GM12874 (cell line): ENCODE results near the gene LTB4R.

ENCODE experiments used
- TF ChIP-seq, protein P1 (sequence below): IDR thresholded peaks from 2 replicates; pipeline ENCODE4 v1.5.1; 2011; ENCODE audit warnings: low read depth, mild to moderate bottlenecking, control low read depth, low read length, moderate library complexity; ENCODE audit not compliant: insufficient read depth

LTB4R gene

DNA sequence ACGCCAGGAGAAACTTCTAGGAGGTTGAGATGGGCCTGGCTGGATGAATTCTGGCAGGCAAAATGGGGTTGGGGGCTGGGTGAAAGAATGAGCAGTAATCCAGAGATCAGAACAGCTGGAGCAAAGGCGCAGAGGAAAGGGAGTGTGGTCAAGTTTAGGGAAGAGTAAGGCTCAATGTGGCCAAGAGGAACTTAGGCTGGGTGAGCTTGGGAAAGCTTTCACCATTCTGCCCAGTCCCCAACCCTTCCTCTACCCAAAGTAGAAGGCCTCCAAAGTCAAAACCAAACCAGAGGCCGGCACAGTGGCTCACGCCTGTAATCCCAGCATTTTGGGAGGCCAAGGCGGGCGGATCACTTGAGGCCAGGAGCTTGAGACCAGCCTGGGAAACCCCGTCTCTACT lies 29.7 kb upstream of the LTB4R start:
- TF ChIP-seq, protein P1, sequence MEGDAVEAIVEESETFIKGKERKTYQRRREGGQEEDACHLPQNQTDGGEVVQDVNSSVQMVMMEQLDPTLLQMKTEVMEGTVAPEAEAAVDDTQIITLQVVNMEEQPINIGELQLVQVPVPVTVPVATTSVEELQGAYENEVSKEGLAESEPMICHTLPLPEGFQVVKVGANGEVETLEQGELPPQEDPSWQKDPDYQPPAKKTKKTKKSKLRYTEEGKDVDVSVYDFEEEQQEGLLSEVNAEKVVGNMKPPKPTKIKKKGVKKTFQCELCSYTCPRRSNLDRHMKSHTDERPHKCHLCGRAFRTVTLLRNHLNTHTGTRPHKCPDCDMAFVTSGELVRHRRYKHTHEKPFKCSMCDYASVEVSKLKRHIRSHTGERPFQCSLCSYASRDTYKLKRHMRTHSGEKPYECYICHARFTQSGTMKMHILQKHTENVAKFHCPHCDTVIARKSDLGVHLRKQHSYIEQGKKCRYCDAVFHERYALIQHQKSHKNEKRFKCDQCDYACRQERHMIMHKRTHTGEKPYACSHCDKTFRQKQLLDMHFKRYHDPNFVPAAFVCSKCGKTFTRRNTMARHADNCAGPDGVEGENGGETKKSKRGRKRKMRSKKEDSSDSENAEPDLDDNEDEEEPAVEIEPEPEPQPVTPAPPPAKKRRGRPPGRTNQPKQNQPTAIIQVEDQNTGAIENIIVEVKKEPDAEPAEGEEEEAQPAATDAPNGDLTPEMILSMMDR = no peak

DNA sequence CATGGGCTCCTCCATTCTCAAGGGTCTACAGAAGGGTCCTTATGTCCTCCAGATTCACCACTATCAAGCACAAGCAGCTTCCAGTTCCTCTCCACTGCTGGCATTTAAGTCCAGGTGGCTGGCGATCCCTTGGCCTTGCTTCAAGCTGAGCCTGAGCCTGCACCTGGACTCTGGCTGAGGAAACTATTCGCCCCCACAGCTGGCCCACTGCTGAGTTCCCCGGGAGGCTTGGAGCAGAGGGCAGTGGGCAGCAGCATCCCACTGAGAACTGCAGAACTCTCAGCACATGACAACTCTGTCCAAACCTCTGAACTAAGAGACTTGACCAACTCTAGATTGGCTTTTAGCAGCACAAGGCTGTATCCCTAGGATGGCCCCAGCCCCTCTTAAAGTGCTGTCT lies 28.6 kb upstream of the LTB4R start:
- TF ChIP-seq, protein P1 = no peak

DNA sequence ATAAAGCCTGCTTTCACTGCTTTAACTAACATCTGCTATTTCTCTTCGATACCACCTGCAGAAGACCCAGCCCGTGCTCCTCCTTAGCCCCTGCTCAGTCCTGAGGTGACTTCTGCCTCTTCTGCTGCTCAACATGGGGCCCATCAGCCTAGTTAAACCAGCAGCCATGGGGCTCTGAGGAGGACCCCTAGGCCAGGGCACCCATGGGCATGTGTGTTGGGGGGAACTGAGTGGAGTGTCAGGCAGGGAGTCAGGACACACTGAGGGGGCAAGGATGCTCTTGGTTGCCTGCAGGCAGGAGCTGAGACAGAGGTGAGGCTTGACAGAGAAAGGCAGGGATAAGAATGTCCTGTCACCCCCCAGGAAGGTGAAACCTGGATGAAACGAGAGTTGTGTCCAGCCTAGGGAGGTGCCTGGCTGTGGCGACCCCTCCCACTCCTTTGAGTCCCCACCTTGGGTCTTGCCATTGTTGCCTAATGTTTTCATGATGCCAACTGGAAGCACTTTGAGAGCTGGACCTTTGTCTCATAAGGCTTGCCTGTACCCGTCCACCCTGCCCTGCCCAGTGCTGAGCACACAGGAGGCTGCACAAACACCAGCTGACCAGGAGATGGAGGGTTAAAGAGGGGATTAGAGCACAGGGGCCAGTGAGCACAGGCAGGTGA lies 27.4 kb upstream of the LTB4R start:
- TF ChIP-seq, protein P1 = no peak

DNA sequence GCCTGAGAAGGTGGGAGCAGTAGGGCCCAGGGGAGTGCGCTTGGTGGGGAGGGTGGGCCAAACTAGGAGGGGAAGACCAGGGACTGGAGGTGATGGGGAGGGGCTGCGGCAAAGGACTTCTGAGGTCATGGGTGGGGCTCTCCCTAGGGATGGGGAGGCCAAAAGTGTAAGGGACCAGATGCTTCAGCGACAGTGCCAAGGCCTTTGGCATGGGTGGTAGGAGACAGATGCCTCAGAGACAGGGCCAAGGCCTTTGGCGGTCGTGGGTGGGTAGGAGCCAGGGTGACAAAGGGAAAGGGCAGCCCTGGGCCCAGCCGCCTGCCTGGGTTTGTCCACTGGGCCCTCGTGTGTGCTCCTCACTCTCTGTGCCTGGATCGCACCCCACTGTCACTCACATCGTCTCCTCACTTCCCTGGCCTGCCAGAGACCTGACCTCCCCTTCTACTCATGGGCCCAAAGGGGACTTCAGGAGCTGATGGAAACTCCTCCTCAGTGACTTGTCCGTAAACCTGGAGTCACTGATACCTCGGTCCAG lies 26.7 kb upstream of the LTB4R start:
- TF ChIP-seq, protein P1 = no peak

DNA sequence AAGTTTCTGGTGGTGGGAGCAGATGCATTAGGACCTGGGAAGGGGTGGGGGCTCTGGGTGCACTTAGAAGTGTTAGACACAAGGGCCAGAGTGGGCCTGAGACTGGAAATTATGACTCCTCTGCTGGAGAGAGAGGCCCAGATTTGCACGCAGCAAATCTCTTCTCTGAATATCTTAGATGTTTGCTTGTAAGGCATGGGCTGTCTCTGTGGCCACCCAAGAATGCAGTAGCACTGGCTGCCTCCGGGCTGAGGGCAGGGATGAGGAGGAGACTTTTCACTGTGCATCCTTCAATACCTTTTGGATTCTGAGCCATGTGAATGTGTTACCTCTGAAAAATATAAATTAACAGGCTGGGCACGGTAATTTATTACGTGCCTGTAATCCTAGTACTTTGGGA lies 26.0 kb upstream of the LTB4R start:
- TF ChIP-seq, protein P1 = no peak

DNA sequence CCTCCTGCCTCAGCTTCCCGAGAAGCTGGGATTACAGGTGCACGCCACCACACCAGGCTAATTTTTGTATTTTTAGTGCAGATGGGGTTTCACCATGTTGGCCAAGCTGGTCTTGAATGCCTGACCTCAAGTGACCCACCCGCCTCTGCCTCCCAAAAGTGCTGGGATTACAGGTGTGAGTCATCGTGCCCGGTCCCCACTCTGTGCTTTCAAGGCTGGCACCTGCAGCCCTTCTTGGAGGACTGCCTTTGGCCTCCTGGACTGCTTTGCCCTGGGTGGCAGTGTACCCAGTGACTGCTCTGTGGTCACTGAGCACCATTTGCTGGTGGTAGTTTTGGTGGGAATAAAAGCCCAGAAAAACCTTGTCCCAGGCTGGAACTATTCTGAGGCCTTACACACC lies 24.3 kb upstream of the LTB4R start:
- TF ChIP-seq, protein P1 = no peak

DNA sequence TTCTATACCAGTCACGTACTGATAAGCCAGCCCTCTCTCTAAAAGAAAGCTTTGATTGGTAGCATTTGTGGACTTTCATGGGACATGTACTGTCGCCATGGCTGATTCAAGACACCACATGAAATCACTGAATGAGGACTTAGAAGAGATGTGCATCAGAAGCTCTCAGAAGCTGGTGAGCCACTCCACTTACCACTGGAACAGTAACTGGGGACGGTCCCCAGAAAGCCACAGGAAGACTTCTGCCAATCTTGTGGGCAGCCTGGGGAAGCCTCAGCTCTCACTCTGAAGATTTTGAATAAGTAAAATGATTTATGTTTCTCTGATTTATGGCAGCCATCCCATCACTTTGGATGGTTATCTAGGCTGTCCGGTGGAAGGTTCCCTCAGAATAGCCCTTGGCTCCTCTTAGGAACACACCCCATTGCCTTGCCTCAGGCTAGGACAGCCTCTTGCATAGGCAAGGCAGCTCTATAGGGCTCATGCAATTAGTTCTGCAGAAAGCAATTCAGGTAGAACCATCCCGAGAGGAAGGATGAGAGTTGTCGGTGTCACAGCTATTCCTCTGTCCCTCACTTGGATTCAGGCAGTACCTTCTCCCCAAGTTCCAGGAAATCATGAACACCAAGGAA lies 21.5 kb upstream of the LTB4R start:
- TF ChIP-seq, protein P1 = no peak
